Tibial artery (tissue), 4 donors: ENCODE results near the gene ADAM11.

ENCODE experiments used
- DNase-seq, 2 donors: peaks; one replicate each; pipeline ENCODE4 v3.0.0-alpha.2; 2019
- H3K27ac ChIP-seq, 2 donors: fragments of 200-600 bp; sonication (generic) in 1 of 2; 1 replicate in 1 of 2; 2 replicates in 1 of 2; pipeline ENCODE4 v1.5.1; 2018 to 2019; ENCODE audit warnings: mild to moderate bottlenecking in 1 of 2
- H3K27me3 ChIP-seq, 2 donors: fragments of 200-600 bp; sonication (generic) in 1 of 2; one replicate each; pipeline versions ENCODE4 v1.5.1 to v1.6.0; 2016 to 2019
- H3K36me3 ChIP-seq, 3 donors: fragments of 200-600 bp; sonication (generic) in 2 of 3; one replicate each; pipeline ENCODE4 v1.5.1; 2016 to 2019; ENCODE audit warnings: mild to moderate bottlenecking in 2 of 3
- H3K4me1 ChIP-seq, 4 donors: fragments of 200-600 bp; sonication (generic) in 2 of 4; 1 replicate in 3 of 4; 2 replicates in 1 of 4; pipeline ENCODE4 v1.5.1; 2016 to 2019
- H3K4me3 ChIP-seq, 2 donors: fragments of 200-600 bp; sonication (generic) in 1 of 2; 1 replicate in 1 of 2; 2 replicates in 1 of 2; pipeline ENCODE4 v1.5.1; 2018 to 2019; ENCODE audit warnings: mild to moderate bottlenecking in 2 of 2
- H3K9me3 ChIP-seq, 3 donors: fragments of 200-600 bp; sonication (generic) in 1 of 3; one replicate each; pipeline ENCODE4 v1.5.1; 2016 to 2019
- CTCF ChIP-seq, 2 experiments: fragments of 200-600 bp in 1 of 2; fragments of 450-650 bp in 1 of 2; IDR thresholded peaks; one replicate each; pipeline ENCODE4 v1.5.1; 2017 to 2019; ENCODE audit warnings: antibody characterized with exemption in 2 of 2, mild to moderate bottlenecking in 1 of 2, moderate library complexity in 1 of 2
- intact Hi-C: fragments of 100-400 bp; cut with DNase I; formaldehyde crosslinking; loops from one replicate; pipeline ENCODE4 v1.15.0; 2023; ENCODE audit warnings: low total_unique reads

ADAM11 gene

GRCh38 chr17:44749076-44749979 lies 9.5 kb upstream of the ADAM11 start:
- Histone ChIP-seq H3K27me3 (peaks cover 0 to 5% of the 10 kb centered on the region in 2 donors), H3K36me3 (peaks cover 0 to 52% (median 6%) of the 10 kb centered on the region in 3 donors), H3K27ac (no peak overlapping the region), H3K4me3 (no peak overlapping the region), H3K4me1 (peaks cover 0 to 4% (median 0%) of the 10 kb centered on the region in 4 donors), H3K9me3 (no peaks in the 10 kb centered on the region)
- intact Hi-C loops: no loop called here
- DNase-seq: no peak
- TF ChIP-seq CTCF (IDR thresholded peaks at IDR 0.05): no peak

- H3K4me1 ChIP-seq: peaks cover 0 to 4% (median 0%) of the 10 kb centered on the region in 4 donors
- no peaks in the 10 kb centered on the region for H3K9me3 ChIP-seq
- no peak for TF ChIP-seq CTCF (IDR thresholded peaks at IDR 0.05)
- H3K27me3 ChIP-seq: peaks cover 0 to 5% of the 10 kb centered on the region in 2 donors
- intact Hi-C loops: no loop called here
- H3K36me3 ChIP-seq: peaks cover 0 to 52% (median 6%) of the 10 kb centered on the region in 3 donors
- DNase-seq: no peak
- H3K27ac ChIP-seq: no peak overlapping the region
- H3K4me3 ChIP-seq: no peak overlapping the region
These were observed 8.8 kb upstream of the ADAM11 start for GRCh38 chr17:44749980-44750318.

GRCh38 chr17:44751331-44751730 lies 7.5 kb upstream of the ADAM11 start:
- Histone ChIP-seq H3K9me3 (no peaks in the 10 kb centered on the region), H3K36me3 (peaks cover 0 to 52% (median 6%) of the 10 kb centered on the region in 3 donors), H3K4me1 (peaks cover 0 to 4% (median 0%) of the 10 kb centered on the region in 4 donors), H3K27me3 (peaks cover 0 to 5% of the 10 kb centered on the region in 2 donors), H3K27ac (no peak overlapping the region), H3K4me3 (no peak overlapping the region)
- no peak for DNase-seq
- no peak for TF ChIP-seq CTCF (IDR thresholded peaks at IDR 0.05)
- intact Hi-C loops: no loop called here

- Histone ChIP-seq H3K4me3 (no peak overlapping the region), H3K36me3 (peaks cover 0 to 51% (median 6%) of the 10 kb centered on the region in 3 donors), H3K9me3 (no peaks in the 10 kb centered on the region), H3K4me1 (peaks cover 0 to 4% (median 0%) of the 10 kb centered on the region in 4 donors), H3K27me3 (peaks cover 0 to 5% of the 10 kb centered on the region in 2 donors), H3K27ac (no peak overlapping the region)
- intact Hi-C loops: no loop called here
- no peak for DNase-seq
- TF ChIP-seq CTCF (IDR thresholded peaks at IDR 0.05): no peak
These were observed 7.0 kb upstream of the ADAM11 start for GRCh38 chr17:44751806-44752205.

- Histone ChIP-seq H3K9me3 (no peaks in the 10 kb centered on the region), H3K36me3 (peaks cover 0 to 37% (median 0%) of the 10 kb centered on the region in 3 donors), H3K27me3 (peaks cover 0 to 14% of the 10 kb centered on the region in 2 donors), H3K4me1 (peaks cover 0 to 5% (median under 1%) of the 10 kb centered on the region in 4 donors), H3K27ac (no peak overlapping the region), H3K4me3 (no peak overlapping the region)
- DNase-seq: no peak
- TF ChIP-seq CTCF (IDR thresholded peaks at IDR 0.05): no peak
- intact Hi-C loops: no loop called here
These were observed 5.6 kb upstream of the ADAM11 start for GRCh38 chr17:44752953-44753861.
